Activated CD8-positive, alpha-beta memory T cell treated with anti-CD3 and anti-CD28 coated beads, Interleukin-2, amount 50 U/mL, for 48 hours (primary cell): ENCODE results near the gene PIWIL1.

ENCODE experiments used
- DNase-seq: peaks from one replicate; pipeline ENCODE4 v3.0.0-alpha.2; 2020

Gene PIWIL1

GRCh38 chr12:130337488-130338303 lies at the start of gene PIWIL1:
Gene PIWIL1, plus strand, starts transcription at chr12:130337887. Its CDS starts 4,705 bp downstream, at chr12:130342592.
- no peak for DNase-seq

- DNase-seq = no peak
Measured at GRCh38 chr12:130288206-130288605, 49.5 kb upstream of the PIWIL1 start.

GRCh38 chr12:130288691-130289090 lies 49.0 kb upstream of the PIWIL1 start:
- DNase-seq = no peak

- no peak for DNase-seq
Measured at GRCh38 chr12:130290114-130290513, 47.6 kb upstream of the PIWIL1 start.

GRCh38 chr12:130298322-130299021 lies 39.2 kb upstream of the PIWIL1 start:
- no peak for DNase-seq

GRCh38 chr12:130299574-130299973 lies 38.1 kb upstream of the PIWIL1 start:
- no peak for DNase-seq

- DNase-seq = no peak
Measured at GRCh38 chr12:130300090-130300489, 37.6 kb upstream of the PIWIL1 start.

GRCh38 chr12:130300737-130301535 lies 36.8 kb upstream of the PIWIL1 start:
- DNase-seq = no peak

- no peak for DNase-seq
Measured at GRCh38 chr12:130301559-130301958, 36.1 kb upstream of the PIWIL1 start.

- no peak for DNase-seq
Measured at GRCh38 chr12:130303781-130304180, 33.9 kb upstream of the PIWIL1 start.

GRCh38 chr12:130307859-130308258 lies 29.8 kb upstream of the PIWIL1 start:
- no peak for DNase-seq

GRCh38 chr12:130308393-130308792 lies 29.3 kb upstream of the PIWIL1 start:
- no peak for DNase-seq

GRCh38 chr12:130316251-130316650 lies 21.4 kb upstream of the PIWIL1 start:
- no peak for DNase-seq

GRCh38 chr12:130320536-130320935 lies 17.2 kb upstream of the PIWIL1 start:
- no peak for DNase-seq

GRCh38 chr12:130322263-130322662 lies 15.4 kb upstream of the PIWIL1 start:
- no peak for DNase-seq

GRCh38 chr12:130330685-130331084 lies 7.0 kb upstream of the PIWIL1 start:
- no peak for DNase-seq

GRCh38 chr12:130331146-130331545 lies 6.5 kb upstream of the PIWIL1 start:
- DNase-seq = no peak

- no peak for DNase-seq
Measured at GRCh38 chr12:130333341-130333740, 4.3 kb upstream of the PIWIL1 start.

GRCh38 chr12:130334399-130334798 lies 3.3 kb upstream of the PIWIL1 start:
- no peak for DNase-seq

GRCh38 chr12:130334937-130335336 lies 2.8 kb upstream of the PIWIL1 start:
- DNase-seq = no peak

- DNase-seq = no peak
Measured at GRCh38 chr12:130335517-130336392, 1.9 kb upstream of the PIWIL1 start.

GRCh38 chr12:130336723-130337487 lies 782 bp upstream of the PIWIL1 start:
- no peak for DNase-seq
